GM12878 (cell line): ENCODE measurements around the gene GNAO1. TPM values are rescaled to one million over a fixed set of nuclear protein-coding genes. Genes with fewer than 3 reads are reported as not detected.

Source experiments
- ASH2L ChIP-seq: fragments of 300-600, 200-600 bp; sonication (generic); IDR thresholded peaks from 2 replicates; pipeline ENCODE4 v1.6.1; 2017; ENCODE audit warnings: low read depth, mild to moderate bottlenecking, borderline replicate concordance
- CEBPZ ChIP-seq: fragments of 150-350 bp; IDR thresholded peaks from 2 replicates; pipeline ENCODE4 v1.6.1; 2016; ENCODE audit warnings: low read depth, low read length
- DPF2 ChIP-seq: fragments of 450-650 bp; IDR thresholded peaks from 2 replicates; pipeline ENCODE4 v1.6.1; 2017; ENCODE audit warnings: mild to moderate bottlenecking
- E2F4 ChIP-seq: IDR thresholded peaks from 2 replicates; pipeline ENCODE4 v1.6.1; 2012; ENCODE audit warnings: low read depth, low read length, improper control_type of control experiment
- EGR1 ChIP-seq, 2 experiments: IDR thresholded peaks; 1 replicate in 1 of 2; 2 replicates in 1 of 2; pipeline ENCODE4 v1.6.1; 2011 to 2012; ENCODE audit warnings: low read depth in 2 of 2, low read length in 2 of 2, borderline replicate concordance in 1 of 2, mild to moderate bottlenecking in 1 of 2, moderate library complexity in 1 of 2
- FOXM1 ChIP-seq: IDR thresholded peaks from 2 replicates; pipeline ENCODE4 v1.6.1; 2012; ENCODE audit warnings: low read depth, mild to moderate bottlenecking, inconsistent platforms, low read length, moderate library complexity
- IKZF1 ChIP-seq: fragments of 450-650 bp; conservative IDR thresholded peaks from 2 replicates; pipeline ENCODE4 v1.6.1; 2017; ENCODE audit warnings: antibody characterized with exemption, mild to moderate bottlenecking
- LARP7 ChIP-seq: fragments of 450-650 bp; IDR thresholded peaks from 2 replicates; pipeline ENCODE4 v1.6.1; 2017; ENCODE audit warnings: mild to moderate bottlenecking
- MTA2 ChIP-seq: fragments of 450-650 bp; IDR thresholded peaks from 2 replicates; pipeline ENCODE4 v1.6.1; 2016; ENCODE audit warnings: low read depth, mild to moderate bottlenecking, moderate library complexity
- POLR2AphosphoS5 ChIP-seq: IDR thresholded peaks from 2 replicates; pipeline ENCODE4 v1.6.1; 2011; ENCODE audit warnings: mild to moderate bottlenecking, low read length, inconsistent platforms
- PRDM15 ChIP-seq: fragments of 450-650 bp; formaldehyde crosslinking; IDR thresholded peaks from 2 replicates; pipeline ENCODE4 v1.4.0; 2020; ENCODE audit warnings: mild to moderate bottlenecking, moderate library complexity
- RAD21 ChIP-seq: IDR thresholded peaks from 2 replicates; pipeline ENCODE4 v1.6.1; 2011; ENCODE audit warnings: mild to moderate bottlenecking, low read depth, low read length, moderate library complexity; ENCODE audit not compliant: insufficient read depth
- RBBP5 ChIP-seq: fragments of 200-600 bp; sonication (generic); conservative IDR thresholded peaks from 2 replicates; pipeline ENCODE4 v1.6.1; 2016
- RELA ChIP-seq: fragments of 450-650 bp; IDR thresholded peaks from 2 replicates; pipeline ENCODE4 v1.8.0; 2014; ENCODE audit warnings: borderline replicate concordance; ENCODE audit not compliant: partially characterized antibody
- SREBF1 ChIP-seq: IDR thresholded peaks from 2 replicates; pipeline ENCODE4 v1.6.1; 2012; ENCODE audit warnings: mild to moderate bottlenecking, low read length
- SUPT20H ChIP-seq: IDR thresholded peaks from 2 replicates; pipeline ENCODE4 v1.6.1; 2011; ENCODE audit warnings: low read depth, mild to moderate bottlenecking, low read length, moderate library complexity, borderline replicate concordance; ENCODE audit not compliant: control insufficient read depth
- TCF3 ChIP-seq: IDR thresholded peaks from 2 replicates; pipeline ENCODE4 v1.6.1; 2012; ENCODE audit warnings: low read depth, mild to moderate bottlenecking, low read length, borderline replicate concordance; ENCODE audit not compliant: insufficient read depth
- ZBTB33 ChIP-seq: fragments of 450-650 bp; IDR thresholded peaks from 2 replicates; pipeline ENCODE4 v1.6.1; 2017; ENCODE audit warnings: mild to moderate bottlenecking
- ZNF217 ChIP-seq: fragments of 450-650 bp; IDR thresholded peaks from 2 replicates; pipeline ENCODE4 v1.6.1; 2017; ENCODE audit warnings: antibody characterized with exemption, mild to moderate bottlenecking
- polyA plus RNA-seq, 11 experiments: library from polyadenylated mRNA; depleted of rRNA in 4 of 11; unstranded in 6 of 11; stranded (reverse) in 5 of 11; fragments of >200 nt; fragmentation: Nextera tagmentation in 4 of 11; fragmentation: Illumina TruSeq in 1 of 11; extraction: Ambion mirVana in 4 of 11; extraction: Trizol in 1 of 11; gene quantifications; 1 replicate in 1 of 11; 2 replicates in 10 of 11; pipeline versions ENCODE4 v1.2.1 to v1.2.3, GENCODE V29; 2011 to 2016; ENCODE audit warnings: inconsistent platforms in 2 of 11, missing spikeins in 2 of 11, low read depth in 1 of 11
- total RNA-seq, 4 experiments: library from RNA; depleted of rRNA in 3 of 4; stranded (reverse); fragments of >200 nt in 3 of 4; fragmentation: Illumina TruSeq in 1 of 4; extraction: Trizol in 1 of 4; gene quantifications; 2 replicates each; pipeline versions ENCODE4 v1.2.1 to v1.2.3, GENCODE V29; 2013 to 2021

GNAO1 gene
- total and polyA plus RNA-seq, 10 of the 15 experiments (the other 5 are each of a cell fraction or from before 2014, with no cell fraction given): 0.05 to 0.28 (median 0.14) TPM; not detected in 6

GRCh38 chr16:56356276-56357240, 165.3 kb downstream of the GNAO1 start (continued):
- TF ChIP-seq SUPT20H (no peak), MTA2 (no peak), POLR2AphosphoS5 (no peak), ZBTB33 (no peak), FOXM1 (peak; percentile 40; the same call in 1 of the 2 replicates), CEBPZ (no peak), RAD21 (peak; percentile 52), RELA (no peak), ZNF217 (no peak), DPF2 (peak; percentile 59; the same call in 1 of the 2 replicates), LARP7 (peak; percentile 78), TCF3 (no peak), PRDM15 (no peak), ASH2L (no peak), SREBF1 (no peak), RBBP5 (no peak), IKZF1 (peak; percentile 48), E2F4 (no peak; the same call in 1 of the 2 replicates), EGR1 (IDR thresholded peaks at IDR 0.05; ENCODE audit: borderline replicate concordance in 1 of 2, low read depth in 2 of 2, low read length in 2 of 2) (no peak; a peak in 1 of 3 replicates)
